ENCODE data around the gene CREB3L4.
A peak's percentile ranks its signal among the peaks of the same experiment; 100 is the strongest.

Gene CREB3L4

DNA sequence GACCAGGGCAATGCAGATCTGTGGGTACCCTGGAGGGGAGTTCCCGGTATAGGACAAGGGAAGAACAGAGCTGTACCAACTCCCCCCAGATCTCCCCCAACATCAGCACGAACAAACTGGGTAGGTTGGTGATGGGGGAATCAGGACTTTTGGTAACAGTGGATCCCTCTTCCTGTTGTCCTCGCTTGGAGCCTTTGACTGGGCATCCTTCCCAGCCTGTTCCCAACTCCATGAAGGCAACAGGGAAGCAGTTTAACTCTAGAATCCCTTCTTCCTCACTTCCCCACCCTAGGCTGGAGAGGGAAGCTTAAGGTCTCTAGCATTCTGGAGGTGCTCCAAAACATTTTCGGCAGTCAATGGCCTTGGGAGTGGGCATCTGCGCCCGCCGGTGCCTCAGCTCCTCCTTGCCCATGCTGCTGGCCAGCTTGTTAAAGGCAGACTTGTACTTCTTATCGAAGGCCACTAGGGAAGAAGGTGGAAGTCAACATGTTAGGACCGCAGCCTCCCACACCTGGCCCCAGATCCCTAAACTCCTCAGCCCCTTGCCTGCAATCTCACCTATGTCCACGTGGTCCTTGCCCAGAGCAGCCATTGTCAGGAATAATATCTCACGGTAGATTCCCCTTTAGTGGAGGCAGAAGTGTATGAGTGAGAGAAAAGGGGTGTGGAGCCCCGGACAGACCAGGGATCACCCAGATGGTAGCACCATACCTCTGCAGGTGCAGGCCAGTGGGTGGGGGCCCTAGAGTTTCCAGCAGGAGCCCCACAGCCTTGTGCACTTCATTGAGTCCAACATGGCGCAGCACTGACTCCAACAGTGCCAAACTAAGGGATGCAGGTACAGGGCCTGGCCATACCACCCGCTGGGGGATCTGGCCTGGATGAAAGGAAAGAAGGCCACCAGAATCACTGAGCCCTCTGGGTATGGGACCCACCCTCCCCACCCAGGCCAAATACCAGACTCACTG is 37.4 kb upstream of the CREB3L4 start:
- H3K9me3 Mint-ChIP-seq = no peaks in the 10 kb centered on the region
- H3K4me3 Mint-ChIP-seq = no peak overlapping the region
- peaks cover 14% of the 10 kb centered on the region for H3K4me1 Mint-ChIP-seq
- ATAC-seq (replicated peaks; ENCODE audit: extremely low read depth, poor library complexity, severe bottlenecking) (no peak), DNase-seq (ENCODE audit: low spot score in 2 of 2) (no peak)
- peaks cover 24% of the 10 kb centered on the region for H3K36me3 Mint-ChIP-seq (ENCODE audit: insufficient read depth)
- H3K27me3 Mint-ChIP-seq = no peaks in the 10 kb centered on the region
- peak overlapping the region; percentile 38 for H3K27ac Mint-ChIP-seq (ENCODE audit: low read depth)

DNA sequence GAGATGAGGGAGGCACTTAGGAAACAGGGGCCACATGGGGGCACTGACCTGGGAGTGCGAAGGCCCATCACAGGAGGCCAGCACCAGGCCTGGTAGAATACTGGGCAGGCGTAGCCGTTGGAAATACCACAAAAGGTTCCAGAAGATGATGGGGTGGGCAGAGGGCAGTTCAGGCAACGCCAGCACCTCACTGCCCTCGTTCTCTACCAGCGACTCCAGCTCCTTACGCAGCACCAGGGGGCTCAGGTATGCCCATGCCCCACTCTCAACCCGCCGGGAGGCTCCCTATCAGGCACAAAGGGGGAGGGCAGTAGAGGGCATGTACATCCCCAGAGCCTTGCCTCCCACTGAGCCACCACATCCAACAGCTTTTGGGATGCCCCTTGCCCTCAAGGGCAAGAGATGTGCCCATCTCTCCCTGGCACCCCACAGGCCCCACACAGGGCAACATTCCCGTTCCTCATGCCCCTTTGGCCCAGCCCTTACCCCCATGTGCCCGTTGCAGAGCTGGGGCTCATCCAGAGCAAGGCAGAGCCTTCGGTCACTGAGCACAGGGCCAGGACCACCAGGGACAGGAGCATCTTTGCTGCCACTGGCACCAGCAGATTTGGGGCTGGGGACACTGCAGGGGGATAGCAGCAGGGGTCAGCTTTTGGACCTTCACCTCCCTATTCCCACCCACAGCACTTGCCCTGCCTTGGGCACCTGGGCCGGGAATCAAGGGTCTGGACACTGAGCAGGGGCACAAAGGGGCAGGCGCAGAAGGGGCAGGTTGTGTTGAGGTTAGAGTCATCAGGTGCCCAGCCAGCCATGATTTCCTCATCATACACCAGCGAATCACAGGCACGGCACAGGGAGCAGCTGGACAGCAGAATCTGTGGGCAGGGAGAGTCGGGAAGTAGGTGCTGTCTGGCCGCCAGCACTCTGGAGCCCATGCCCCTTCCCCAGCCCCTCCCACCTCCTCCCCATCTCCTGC is 35.3 kb upstream of the CREB3L4 start:
- Mint-ChIP-seq H3K36me3 (ENCODE audit: insufficient read depth) (peaks cover 38% of the 10 kb centered on the region), H3K4me1 (peaks cover 14% of the 10 kb centered on the region), H3K27me3 (no peaks in the 10 kb centered on the region), H3K9me3 (no peaks in the 10 kb centered on the region), H3K4me3 (no peak overlapping the region), H3K27ac (ENCODE audit: low read depth) (no peak overlapping the region)
- ATAC-seq (replicated peaks; ENCODE audit: extremely low read depth, poor library complexity, severe bottlenecking) (no peak), DNase-seq (ENCODE audit: low spot score in 2 of 2) (no peak)

DNA sequence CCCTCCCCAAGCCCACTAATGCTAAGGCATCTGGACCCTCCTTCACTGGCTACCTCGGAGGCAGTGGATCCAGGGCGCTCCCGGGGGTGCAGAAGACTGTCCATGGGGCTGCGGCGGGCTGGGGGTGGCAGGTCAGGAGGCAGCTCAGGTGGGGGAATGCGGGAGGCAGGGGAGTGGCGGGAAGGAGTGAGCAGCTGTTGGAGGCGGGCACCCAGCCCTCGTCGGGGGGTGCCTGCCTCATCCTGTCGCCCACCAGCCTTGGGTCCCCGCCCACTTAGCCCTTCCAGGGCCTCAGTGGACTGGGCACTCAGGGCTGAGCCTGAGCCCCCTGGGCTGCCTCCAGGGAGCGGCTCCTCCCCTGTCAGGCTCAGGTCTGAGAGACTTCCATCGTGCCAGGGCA is 34.3 kb upstream of the CREB3L4 start:
- Mint-ChIP-seq H3K27me3 (no peaks in the 10 kb centered on the region), H3K36me3 (ENCODE audit: insufficient read depth) (peaks cover 47% of the 10 kb centered on the region), H3K4me1 (peaks cover 13% of the 10 kb centered on the region), H3K9me3 (no peaks in the 10 kb centered on the region), H3K27ac (ENCODE audit: low read depth) (no peak overlapping the region), H3K4me3 (no peak overlapping the region)
- ATAC-seq (replicated peaks; ENCODE audit: extremely low read depth, poor library complexity, severe bottlenecking) (no peak), DNase-seq (ENCODE audit: low spot score in 2 of 2) (no peak)

DNA sequence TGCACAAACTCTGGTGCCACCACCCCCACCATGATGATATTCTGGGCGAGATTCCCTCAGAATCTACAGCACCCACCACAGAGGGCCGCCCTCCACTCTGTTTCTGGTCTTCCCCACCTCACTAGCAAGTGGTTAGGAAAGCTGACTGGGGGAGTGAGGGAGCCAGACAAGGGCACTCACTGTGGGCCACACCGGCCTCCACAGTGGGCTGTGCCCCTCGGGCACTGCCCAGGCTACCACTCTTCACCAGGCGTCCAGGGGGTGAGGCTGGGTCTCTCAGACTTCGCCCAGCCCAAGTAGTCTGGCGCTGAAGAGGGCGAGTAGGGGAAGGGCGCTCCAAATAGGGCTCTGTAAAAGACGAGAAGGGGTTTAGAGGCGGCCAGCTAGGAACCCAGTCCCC is 33.7 kb upstream of the CREB3L4 start:
- Mint-ChIP-seq H3K36me3 (ENCODE audit: insufficient read depth) (peaks cover 49% of the 10 kb centered on the region), H3K9me3 (no peaks in the 10 kb centered on the region), H3K27ac (ENCODE audit: low read depth) (no peak overlapping the region), H3K4me3 (no peak overlapping the region), H3K27me3 (no peaks in the 10 kb centered on the region), H3K4me1 (peaks cover 8% of the 10 kb centered on the region)
- DNase-seq (ENCODE audit: low spot score in 2 of 2) = no peak
- ATAC-seq (replicated peaks; ENCODE audit: extremely low read depth, poor library complexity, severe bottlenecking) = no peak

DNA sequence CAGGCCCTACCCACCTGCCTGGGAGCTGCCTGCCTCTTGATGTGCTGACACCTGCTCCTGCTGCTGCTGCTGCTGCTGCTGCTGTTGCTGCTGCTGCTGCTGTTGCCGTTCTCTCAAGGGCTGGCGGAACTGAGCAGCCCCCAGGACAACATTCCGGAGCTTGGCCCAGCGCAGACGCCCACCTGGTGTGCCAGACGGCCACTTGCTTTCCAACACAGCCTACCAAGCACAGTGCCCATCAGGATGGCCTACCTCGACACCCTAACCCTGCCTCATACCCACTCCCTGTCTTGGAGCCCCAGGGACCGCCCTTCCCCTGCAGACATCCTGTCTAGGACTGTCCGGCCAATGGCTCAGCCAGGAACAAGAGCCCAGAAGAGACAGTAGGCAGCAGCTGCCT is 33.0 kb upstream of the CREB3L4 start:
- peaks cover 54% of the 10 kb centered on the region for H3K36me3 Mint-ChIP-seq (ENCODE audit: insufficient read depth)
- H3K9me3 Mint-ChIP-seq = no peaks in the 10 kb centered on the region
- ATAC-seq (replicated peaks; ENCODE audit: extremely low read depth, poor library complexity, severe bottlenecking) (no peak), DNase-seq (ENCODE audit: low spot score in 2 of 2) (no peak)
- H3K27ac Mint-ChIP-seq (ENCODE audit: low read depth) = peak overlapping the region; percentile 44
- no peak overlapping the region for H3K4me3 Mint-ChIP-seq
- no peaks in the 10 kb centered on the region for H3K27me3 Mint-ChIP-seq
- H3K4me1 Mint-ChIP-seq = peaks cover 5% of the 10 kb centered on the region

DNA sequence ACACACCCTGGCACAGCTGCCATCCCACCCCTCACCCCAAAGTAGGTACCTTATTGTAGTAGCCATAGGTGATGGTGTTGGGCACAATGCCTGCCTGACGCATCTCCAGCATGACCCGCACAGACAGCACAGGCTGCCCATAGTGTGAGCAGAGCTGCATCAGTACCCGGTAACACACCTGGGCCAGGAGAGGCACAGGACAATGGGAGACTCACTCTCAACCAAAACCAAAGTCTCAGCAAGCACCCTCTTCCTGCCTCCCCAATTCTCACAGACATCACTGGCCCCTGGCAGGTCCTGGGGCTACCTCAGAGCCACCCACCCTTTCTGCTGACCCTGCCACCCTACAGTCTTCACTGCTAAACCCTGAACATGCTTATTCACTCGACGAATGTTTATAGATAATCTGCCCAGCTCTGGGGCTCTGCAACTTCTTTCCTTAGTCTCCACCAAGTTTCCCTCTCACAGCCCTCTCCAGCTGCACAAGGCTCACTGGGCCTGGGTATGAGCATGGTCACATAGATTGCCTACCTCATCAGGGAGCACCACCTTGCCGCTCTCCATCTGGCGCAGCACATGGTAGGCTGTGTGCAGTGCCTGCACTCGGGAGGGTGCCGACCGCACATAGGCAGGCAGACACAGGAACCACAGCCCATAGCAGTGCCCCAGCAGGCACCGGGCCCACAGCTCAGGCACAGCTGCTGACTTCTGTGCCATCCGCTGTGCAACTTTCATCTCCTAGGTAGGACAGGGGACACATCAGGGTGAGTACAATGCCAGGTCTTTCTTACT is 31.5 kb upstream of the CREB3L4 start:
- no peak overlapping the region for H3K27ac Mint-ChIP-seq (ENCODE audit: low read depth)

DNA sequence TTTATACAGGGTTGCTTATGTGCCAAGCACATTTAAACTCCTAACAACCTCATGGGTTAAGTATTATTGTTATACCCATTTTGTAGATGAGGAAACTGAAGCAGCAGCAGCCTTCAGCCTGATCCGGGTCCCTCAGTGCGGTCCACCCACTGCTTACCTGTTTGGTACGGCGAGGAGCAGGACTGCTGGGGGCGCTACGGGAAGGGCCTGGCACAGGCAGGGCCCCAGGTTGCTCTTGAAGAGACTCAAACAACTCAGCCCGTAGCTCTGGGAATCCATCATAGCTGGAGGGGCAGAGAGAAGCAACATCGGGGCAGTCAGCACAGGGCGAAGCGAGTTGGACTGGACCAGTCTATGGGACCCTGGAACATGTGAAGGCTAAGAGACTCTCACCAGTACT is 30.4 kb upstream of the CREB3L4 start:
- peaks cover 18% of the 10 kb centered on the region for H3K4me1 Mint-ChIP-seq

More for the DNA sequence above, 31.5 kb upstream of the CREB3L4 start:
- DNase-seq (ENCODE audit: low spot score in 2 of 2) = no peak
- H3K4me1 Mint-ChIP-seq = peaks cover 15% of the 10 kb centered on the region
- H3K4me3 Mint-ChIP-seq = no peak overlapping the region
- no peak for ATAC-seq (replicated peaks; ENCODE audit: extremely low read depth, poor library complexity, severe bottlenecking)
- H3K27me3 Mint-ChIP-seq = no peaks in the 10 kb centered on the region
- H3K36me3 Mint-ChIP-seq (ENCODE audit: insufficient read depth) = peaks cover 61% of the 10 kb centered on the region
- H3K9me3 Mint-ChIP-seq = no peaks in the 10 kb centered on the region

DNA sequence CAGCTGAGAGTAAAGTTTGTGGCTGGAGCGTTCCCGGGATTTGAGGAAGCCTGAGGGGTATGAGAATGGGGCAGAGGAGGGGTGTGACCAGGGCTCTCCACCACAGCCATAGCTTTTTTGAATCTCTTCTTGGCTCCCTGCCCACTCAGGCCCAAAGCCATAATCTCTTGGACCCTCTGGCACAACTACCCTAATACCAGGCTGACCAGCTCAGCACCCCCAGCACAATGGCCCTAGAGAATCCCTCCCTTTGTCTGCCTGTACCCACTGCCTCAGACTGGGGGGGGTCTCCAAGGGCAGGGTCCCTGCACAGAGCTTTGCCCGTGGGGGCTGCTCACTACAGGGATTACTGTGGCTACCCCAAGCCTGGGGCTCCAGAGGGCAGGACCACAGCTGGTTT is 28.7 kb upstream of the CREB3L4 start:
- Mint-ChIP-seq H3K4me1 (peaks cover 34% of the 10 kb centered on the region), H3K4me3 (no peak overlapping the region), H3K9me3 (no peaks in the 10 kb centered on the region), H3K36me3 (ENCODE audit: insufficient read depth) (peaks cover 60% of the 10 kb centered on the region), H3K27me3 (no peaks in the 10 kb centered on the region), H3K27ac (ENCODE audit: low read depth) (no peak overlapping the region)
- no peak for ATAC-seq (replicated peaks; ENCODE audit: extremely low read depth, poor library complexity, severe bottlenecking)
- no peak for DNase-seq (ENCODE audit: low spot score in 2 of 2)

More for the DNA sequence above, 30.4 kb upstream of the CREB3L4 start:
- Mint-ChIP-seq H3K4me3 (no peak overlapping the region), H3K27me3 (no peaks in the 10 kb centered on the region), H3K27ac (ENCODE audit: low read depth) (no peak overlapping the region), H3K9me3 (no peaks in the 10 kb centered on the region), H3K36me3 (ENCODE audit: insufficient read depth) (peaks cover 56% of the 10 kb centered on the region)
- no peak for ATAC-seq (replicated peaks; ENCODE audit: extremely low read depth, poor library complexity, severe bottlenecking)
- DNase-seq (ENCODE audit: low spot score in 2 of 2) = no peak

DNA sequence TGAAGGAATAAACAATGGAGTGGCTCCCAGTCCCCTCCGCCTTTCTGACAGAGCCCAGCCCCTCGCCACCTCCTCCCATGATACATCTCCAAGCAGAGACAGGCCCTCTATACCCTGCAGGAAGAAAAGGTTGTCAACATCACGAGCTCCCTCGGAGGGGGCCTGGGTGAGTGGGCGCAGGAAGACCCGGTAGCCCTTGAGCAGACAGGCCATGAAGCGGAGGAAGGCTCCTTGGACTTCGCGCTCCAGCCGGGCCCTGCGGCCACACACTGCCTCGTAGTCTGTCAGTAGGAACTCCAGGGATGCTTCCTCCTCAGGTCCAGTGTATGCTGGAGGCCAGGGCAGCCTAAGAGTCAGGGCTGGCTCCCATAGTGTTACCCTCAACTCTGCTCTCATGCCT is 28.2 kb upstream of the CREB3L4 start:
- no peaks in the 10 kb centered on the region for H3K9me3 Mint-ChIP-seq
- H3K27ac Mint-ChIP-seq (ENCODE audit: low read depth) = no peak overlapping the region
- DNase-seq (ENCODE audit: low spot score in 2 of 2) (no peak), ATAC-seq (replicated peaks; ENCODE audit: extremely low read depth, poor library complexity, severe bottlenecking) (no peak)
- H3K36me3 Mint-ChIP-seq (ENCODE audit: insufficient read depth) = peaks cover 58% of the 10 kb centered on the region
- H3K27me3 Mint-ChIP-seq = no peaks in the 10 kb centered on the region
- peaks cover 38% of the 10 kb centered on the region for H3K4me1 Mint-ChIP-seq
- H3K4me3 Mint-ChIP-seq = no peak overlapping the region

DNA sequence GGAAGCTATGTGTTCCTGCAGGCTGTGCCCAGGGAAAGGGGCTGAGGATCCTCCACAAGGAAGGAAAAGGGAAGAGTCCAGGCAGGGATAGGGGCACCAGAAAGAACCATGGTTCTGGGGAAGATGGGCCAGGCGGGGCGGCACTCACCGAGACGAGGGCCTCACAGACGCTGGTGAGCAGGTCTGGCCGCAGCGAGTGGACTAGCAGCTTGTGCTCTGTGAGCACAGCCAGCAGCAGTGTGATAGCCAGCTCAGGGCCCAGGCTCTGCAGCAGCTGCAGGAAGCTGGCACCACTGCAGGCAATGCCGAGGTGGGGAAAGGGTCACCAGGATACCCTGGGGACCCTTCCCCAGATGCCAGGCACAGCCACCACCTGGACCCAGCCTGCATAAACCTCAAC is 26.9 kb upstream of the CREB3L4 start:
- Mint-ChIP-seq H3K4me3 (no peak overlapping the region), H3K36me3 (ENCODE audit: insufficient read depth) (peaks cover 60% of the 10 kb centered on the region), H3K27ac (ENCODE audit: low read depth) (peak overlapping the region; percentile 72), H3K4me1 (peaks cover 51% of the 10 kb centered on the region), H3K27me3 (no peaks in the 10 kb centered on the region), H3K9me3 (no peaks in the 10 kb centered on the region)
- no peak for DNase-seq (ENCODE audit: low spot score in 2 of 2)
- no peak for ATAC-seq (replicated peaks; ENCODE audit: extremely low read depth, poor library complexity, severe bottlenecking)

DNA sequence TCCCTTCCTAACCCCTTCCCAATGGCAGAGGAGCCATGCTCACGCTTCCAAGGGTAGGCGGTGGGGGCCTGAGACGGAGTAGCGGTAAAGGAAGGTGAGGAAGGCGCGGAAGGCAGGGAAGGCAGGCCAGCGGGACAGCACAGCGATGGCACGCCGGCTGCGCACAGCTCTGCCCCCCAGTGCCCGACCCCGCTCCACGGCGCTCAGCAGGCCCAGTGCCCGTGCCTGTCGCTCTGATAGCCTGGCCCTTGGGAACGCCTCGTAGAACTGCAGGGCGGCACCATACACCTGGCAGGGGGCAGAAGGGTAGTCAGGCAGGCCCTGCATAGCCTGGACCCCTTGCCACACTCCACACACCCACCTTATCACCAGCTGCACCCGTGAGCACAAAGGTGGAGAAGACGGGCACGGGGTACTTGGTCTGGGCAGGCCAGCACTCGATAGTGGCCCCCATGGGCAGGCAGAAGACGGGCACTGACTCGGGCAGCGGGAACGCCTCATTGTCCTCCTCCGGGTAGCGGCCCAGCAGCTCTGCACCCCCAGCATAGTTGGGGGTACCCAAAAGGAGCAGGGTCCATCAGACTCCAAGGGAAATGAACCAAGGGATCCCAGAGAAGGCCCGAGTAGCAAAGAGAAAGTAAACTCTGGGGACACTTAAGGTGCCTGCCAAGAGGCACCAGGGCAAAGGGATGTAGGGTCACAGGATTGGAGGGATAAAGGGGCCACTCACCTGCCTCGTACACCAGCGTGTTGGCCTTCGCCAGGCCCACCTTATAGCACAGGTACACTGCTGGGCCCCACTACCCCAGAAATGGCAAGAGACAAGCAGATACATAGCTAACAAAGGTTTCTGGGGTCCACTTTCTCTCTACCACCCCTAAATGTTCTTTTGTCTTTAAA is 25.6 kb upstream of the CREB3L4 start:
- Mint-ChIP-seq H3K4me3 (no peak overlapping the region), H3K9me3 (no peaks in the 10 kb centered on the region), H3K36me3 (ENCODE audit: insufficient read depth) (peaks cover 59% of the 10 kb centered on the region), H3K4me1 (peaks cover 56% of the 10 kb centered on the region), H3K27ac (ENCODE audit: low read depth) (peak overlapping the region; percentile 72), H3K27me3 (no peaks in the 10 kb centered on the region)
- no peak for DNase-seq (ENCODE audit: low spot score in 2 of 2)
- no peak for ATAC-seq (replicated peaks; ENCODE audit: extremely low read depth, poor library complexity, severe bottlenecking)

All from central memory CD8-positive, alpha-beta T cell (primary cell).